Measurements from ENCODE around the gene CFAP68.

DNA sequence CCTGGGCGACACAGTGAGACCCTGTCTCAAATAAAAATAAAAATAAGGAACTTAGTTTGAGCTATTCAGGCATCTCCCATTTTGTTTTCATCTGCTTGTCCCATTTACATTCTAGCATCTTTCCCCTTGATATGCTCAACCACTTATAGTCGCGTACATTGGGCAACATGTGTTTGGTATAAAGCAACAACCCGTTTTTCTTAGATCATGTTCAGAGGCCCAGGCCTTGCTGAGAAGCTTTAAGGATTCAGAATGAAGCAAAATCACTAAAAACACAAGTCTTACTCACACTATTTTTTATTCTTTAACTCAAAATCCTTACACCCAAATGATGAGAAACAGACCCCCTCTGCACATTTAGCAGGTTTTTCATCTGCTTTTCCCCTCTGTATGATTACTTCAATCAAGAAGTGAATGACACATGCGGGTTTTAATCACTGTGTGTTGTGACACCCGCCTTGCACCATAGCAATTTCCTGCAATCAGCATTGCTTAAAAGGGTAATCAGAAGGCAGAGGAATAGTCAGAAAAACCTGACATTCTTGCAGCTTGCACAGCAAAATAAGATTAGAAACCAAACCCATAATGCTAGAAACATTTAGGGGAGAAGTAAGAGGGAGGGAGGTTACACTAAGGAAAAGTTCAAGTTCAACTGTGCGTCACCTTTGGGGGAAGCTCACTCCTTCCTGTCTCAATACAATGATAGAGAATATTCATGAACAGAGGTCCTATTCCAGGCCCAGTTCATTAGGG lies 33.9 kb upstream of the CFAP68 start:
- no peak for TF ChIP-seq EZH2 (IDR thresholded peaks at IDR 0.05; ENCODE audit: borderline replicate concordance, low read depth, low read length)
- TF ChIP-seq ZNF253 (CRISPR knock-in tag; conservative IDR thresholded peaks at IDR 0.05), result no peak
